Transverse colon (tissue), 4 donors: ENCODE results near the gene MTHFD1. TPM values are rescaled to one million over a fixed set of nuclear protein-coding genes. Genes with fewer than 3 reads are reported as not detected.

Experiments used
- DNase-seq: peaks from one replicate; pipeline ENCODE4 v3.0.0-alpha.2; 2019
- H3K27ac ChIP-seq, 4 donors: fragments of 200-600 bp; sonication (generic); 2 replicates each; pipeline ENCODE4 v1.5.1; 2016 to 2018; ENCODE audit warnings: inconsistent platforms in 4 of 4
- H3K27me3 ChIP-seq: fragments of 200-600 bp; sonication (generic); 2 replicates; pipeline ENCODE4 v1.5.1; 2017; ENCODE audit warnings: inconsistent platforms
- H3K36me3 ChIP-seq, 4 donors: fragments of 200-600 bp; sonication (generic); 2 replicates each; pipeline ENCODE4 v1.5.1; 2017 to 2019; ENCODE audit warnings: inconsistent platforms in 4 of 4
- H3K4me1 ChIP-seq, 4 donors: fragments of 200-600 bp; sonication (generic); 2 replicates each; pipeline ENCODE4 v1.5.1; 2017 to 2020; ENCODE audit warnings: inconsistent platforms in 4 of 4
- H3K4me3 ChIP-seq, 4 donors: fragments of 200-600 bp; sonication (generic); 1 replicate in 1 of 4; 2 replicates in 3 of 4; pipeline versions ENCODE4 v1.5.1 to v1.6.1; 2017 to 2019; ENCODE audit warnings: inconsistent platforms in 4 of 4
- H3K9me3 ChIP-seq, 2 donors: fragments of 200-600 bp; sonication (generic); 2 replicates each; pipeline ENCODE4 v1.5.1; 2017 to 2019; ENCODE audit warnings: inconsistent platforms in 2 of 2
- CTCF ChIP-seq, 5 experiments: fragments of 200-600 bp in 3 of 5; fragments of 450-650 bp in 2 of 5; sonication (generic) in 3 of 5; IDR thresholded peaks; 1 replicate in 2 of 5; 2 replicates in 3 of 5; pipeline ENCODE4 v1.5.1; 2016 to 2017; ENCODE audit warnings: antibody characterized with exemption in 5 of 5, inconsistent platforms in 3 of 5, mild to moderate bottlenecking in 2 of 5, moderate library complexity in 1 of 5
- EP300 ChIP-seq: sonication (generic); formaldehyde crosslinking; IDR thresholded peaks from one replicate; pipeline ENCODE4 v1.6.1; 2017; ENCODE audit warnings: antibody characterized with exemption, low read depth
- POLR2A ChIP-seq: fragments of 450-650 bp; IDR thresholded peaks from one replicate; pipeline ENCODE4 v1.6.1; 2016; ENCODE audit warnings: antibody characterized with exemption, mild to moderate bottlenecking, moderate library complexity
- POLR2AphosphoS5 ChIP-seq, 3 donors: sonication (generic); formaldehyde crosslinking; IDR thresholded peaks; one replicate each; pipeline ENCODE4 v1.6.1; 2016; ENCODE audit warnings: antibody characterized with exemption in 3 of 3
- WGBS, 2 donors: methylation state at CpG; one replicate each; pipeline ENCODE4 v1.1.5; 2018; ENCODE audit warnings: low coverage in 1 of 2; 5-methylcytosine and 5-hydroxymethylcytosine counted together
- in situ Hi-C, 4 donors: fragments of 200-750 bp; cut with MboI; loops; one replicate each; pipeline versions ENCODE4 v1.15.0 to v1.15.1; 2017; ENCODE audit warnings: low sequenced_read_pairs in 3 of 4, low pct_ligation_motif_present in 1 of 4, low pct_unique_long_range_greater_than_20kb in 1 of 4
- intact Hi-C: fragments of 100-400 bp; cut with DNase I; formaldehyde crosslinking; loops from one replicate; pipeline ENCODE4 v1.15.1; 2023; ENCODE audit warnings: low total_unique reads
- total RNA-seq, 4 donors: library from RNA; depleted of rRNA; stranded (reverse); fragments of >200 nt; gene quantifications; one replicate each; pipeline ENCODE4 v1.1.0, GENCODE V29; 2016

Gene MTHFD1
- total RNA-seq, 4 donors from 2014 or later: 20.5 to 92.0 (median 37.7) TPM

GRCh38 chr14:64447876-64448670 lies 59.9 kb downstream of the MTHFD1 start:
- no peak for DNase-seq
- Histone ChIP-seq H3K36me3 (peaks cover 0 to 20% (median 0%) of the 10 kb centered on the region in 4 donors), H3K4me1 (peaks cover 0 to 13% (median 4%) of the 10 kb centered on the region in 4 donors), H3K9me3 (no peaks in the 10 kb centered on the region), H3K4me3 (no peak overlapping the region), H3K27ac (no peak overlapping the region), H3K27me3 (no peaks in the 10 kb centered on the region)
- TF ChIP-seq EP300: no peak
- no peak for TF ChIP-seq POLR2AphosphoS5 (IDR thresholded peaks at IDR 0.05)
- no peak for TF ChIP-seq CTCF (IDR thresholded peaks at IDR 0.05)
- no peak for TF ChIP-seq POLR2A
- WGBS, 2 donors: 68 to 92% methylated on average over 5 of the region's 5 CpGs
- intact Hi-C loops (no loop called here), in situ Hi-C loops (loop anchor here in 1 of 4 donors (25.0 kb wide), 1 partner anchor 189 kb away; no protein-coding TSS in a partner anchor)

- Histone ChIP-seq H3K4me3 (no peak overlapping the region), H3K9me3 (no peaks in the 10 kb centered on the region), H3K27me3 (no peaks in the 10 kb centered on the region), H3K4me1 (peaks cover 0 to 10% (median 4%) of the 10 kb centered on the region in 4 donors), H3K27ac (no peak overlapping the region), H3K36me3 (peaks cover 0 to 20% (median 4%) of the 10 kb centered on the region in 4 donors)
- intact Hi-C loops: no loop called here
- in situ Hi-C loops: no loop called here
- no peak for DNase-seq
- 73 to 86% methylated on average over 2 of the region's 2 CpGs for WGBS, 2 donors
- no peak for TF ChIP-seq CTCF (IDR thresholded peaks at IDR 0.05)
- TF ChIP-seq EP300: no peak
- TF ChIP-seq POLR2AphosphoS5 (IDR thresholded peaks at IDR 0.05): no peak
Observed at GRCh38 chr14:64450255-64450654, 62.1 kb downstream of the MTHFD1 start.

- intact Hi-C loops: no loop called here
Observed at GRCh38 chr14:64454671-64455070, 66.5 kb downstream of the MTHFD1 start.

More at GRCh38 chr14:64454671-64455070, 66.5 kb downstream of the MTHFD1 start:
- DNase-seq: no peak
- H3K9me3 ChIP-seq: no peaks in the 10 kb centered on the region
- in situ Hi-C loops: no loop called here
- TF ChIP-seq POLR2AphosphoS5 (IDR thresholded peaks at IDR 0.05) (no peak), CTCF (IDR thresholded peaks at IDR 0.05) (no peak), EP300 (no peak), POLR2A (no peak)
- WGBS, 2 donors: 93 to 100% methylated on average over 1 to 10 of the region's 10 CpGs
- H3K27ac ChIP-seq: no peak overlapping the region
- no peak overlapping the region for H3K4me3 ChIP-seq
- peaks cover 0 to 14% (median 4%) of the 10 kb centered on the region in 4 donors for H3K36me3 ChIP-seq
- H3K27me3 ChIP-seq: no peaks in the 10 kb centered on the region
- H3K4me1 ChIP-seq: no peaks in the 10 kb centered on the region
